ENCODE data around the gene THSD7B. TPM values are rescaled to one million over a fixed set of nuclear protein-coding genes. Genes with fewer than 3 reads are reported as not detected.

Gene THSD7B
- total RNA-seq, 2 donors from 2014 or later: 0.95 to 12.7 TPM

DNA sequence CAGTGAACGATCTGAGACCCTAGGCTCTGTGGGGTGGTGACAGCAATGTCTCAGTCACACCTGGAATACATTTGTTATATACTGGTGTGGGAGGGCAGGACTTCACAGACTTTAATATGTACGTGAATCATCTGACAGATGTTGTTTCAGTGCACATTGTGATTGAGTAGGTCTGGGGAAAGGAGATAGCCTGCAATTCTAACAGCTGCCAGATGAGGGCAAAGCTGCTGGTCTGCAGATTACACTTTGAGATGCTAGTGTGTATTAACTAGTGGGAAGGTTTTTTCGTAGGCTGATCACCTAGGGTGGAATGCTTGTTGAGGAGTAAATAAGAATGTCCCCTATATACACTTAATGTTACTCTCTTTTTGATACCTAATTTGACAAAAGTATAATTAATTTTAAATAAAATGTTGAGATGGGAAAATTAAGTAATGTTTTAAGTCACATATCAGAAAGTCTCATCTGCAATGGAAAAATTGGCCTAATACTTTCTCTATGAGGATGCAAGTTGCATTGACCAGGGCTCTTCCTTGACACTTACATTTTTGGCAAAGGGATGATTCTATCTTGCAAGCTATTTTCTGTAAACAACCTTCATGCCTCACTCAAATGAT is 702.0 kb downstream of the THSD7B start:
- DNase-seq (ENCODE audit: low spot score): no peak
- no peak for ATAC-seq (ENCODE audit: insufficient number of reproducible peaks, low FRiP score, low read depth)

DNA sequence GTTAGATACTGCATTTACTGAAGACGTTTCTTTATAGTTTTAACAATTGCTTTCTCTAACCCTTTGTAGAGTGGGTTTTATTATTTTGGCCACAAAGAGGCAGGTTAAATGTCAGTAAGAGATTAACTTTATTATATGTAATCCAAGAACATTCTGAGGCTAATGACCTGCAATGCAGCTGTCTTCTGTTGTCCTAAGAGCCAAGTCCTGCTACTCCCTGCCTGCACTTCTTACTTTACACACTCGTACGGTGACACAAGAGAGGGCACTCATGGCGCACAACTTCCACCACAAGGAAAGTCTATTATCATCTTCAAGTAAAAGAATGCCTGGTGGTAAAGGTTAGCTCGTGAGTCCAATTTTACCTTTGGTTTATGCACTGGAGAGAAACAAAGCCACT is 727.9 kb downstream of the THSD7B start:
- ATAC-seq (ENCODE audit: insufficient number of reproducible peaks, low FRiP score, low read depth): no peak

More for the DNA sequence above, 702.0 kb downstream of the THSD7B start:
- Histone ChIP-seq H3K9me3 (no peaks in the 10 kb centered on the region), H3K4me3 (no peak overlapping the region), H3K4me1 (ENCODE audit: control insufficient read depth in 1 of 2, low read depth in 2 of 2) (no peaks in the 10 kb centered on the region), H3K27me3 (replicated peaks; ENCODE audit: insufficient read depth) (no peaks in the 10 kb centered on the region), H3K27ac (no peak overlapping the region), H3K36me3 (no peaks in the 10 kb centered on the region)
- TF ChIP-seq, protein P1, sequence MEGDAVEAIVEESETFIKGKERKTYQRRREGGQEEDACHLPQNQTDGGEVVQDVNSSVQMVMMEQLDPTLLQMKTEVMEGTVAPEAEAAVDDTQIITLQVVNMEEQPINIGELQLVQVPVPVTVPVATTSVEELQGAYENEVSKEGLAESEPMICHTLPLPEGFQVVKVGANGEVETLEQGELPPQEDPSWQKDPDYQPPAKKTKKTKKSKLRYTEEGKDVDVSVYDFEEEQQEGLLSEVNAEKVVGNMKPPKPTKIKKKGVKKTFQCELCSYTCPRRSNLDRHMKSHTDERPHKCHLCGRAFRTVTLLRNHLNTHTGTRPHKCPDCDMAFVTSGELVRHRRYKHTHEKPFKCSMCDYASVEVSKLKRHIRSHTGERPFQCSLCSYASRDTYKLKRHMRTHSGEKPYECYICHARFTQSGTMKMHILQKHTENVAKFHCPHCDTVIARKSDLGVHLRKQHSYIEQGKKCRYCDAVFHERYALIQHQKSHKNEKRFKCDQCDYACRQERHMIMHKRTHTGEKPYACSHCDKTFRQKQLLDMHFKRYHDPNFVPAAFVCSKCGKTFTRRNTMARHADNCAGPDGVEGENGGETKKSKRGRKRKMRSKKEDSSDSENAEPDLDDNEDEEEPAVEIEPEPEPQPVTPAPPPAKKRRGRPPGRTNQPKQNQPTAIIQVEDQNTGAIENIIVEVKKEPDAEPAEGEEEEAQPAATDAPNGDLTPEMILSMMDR (IDR thresholded peaks at IDR 0.05): peak; percentile 32

DNA sequence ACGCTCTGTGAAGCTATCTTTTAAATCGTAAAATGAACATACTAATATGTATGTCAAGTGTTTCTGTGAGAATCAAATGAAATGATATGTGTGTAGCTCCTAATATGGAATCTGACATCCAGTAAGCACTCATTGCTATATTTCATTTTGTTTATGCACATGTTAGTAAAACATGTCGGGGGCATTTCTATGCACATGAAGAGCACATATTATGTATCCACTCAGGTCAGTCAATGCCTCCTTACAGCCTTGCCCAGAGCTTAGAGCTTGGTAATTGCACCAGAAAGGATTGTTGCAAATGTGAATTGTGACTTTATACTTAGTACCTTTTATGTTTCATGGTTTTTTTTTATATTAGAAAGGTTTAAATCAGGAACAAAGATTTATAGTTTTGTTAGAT is 735.3 kb downstream of the THSD7B start:
- H3K4me1 ChIP-seq (ENCODE audit: control insufficient read depth in 1 of 2, low read depth in 2 of 2): no peaks in the 10 kb centered on the region
- no peaks in the 10 kb centered on the region for H3K36me3 ChIP-seq
- DNase-seq (ENCODE audit: low spot score) (no peak), ATAC-seq (ENCODE audit: insufficient number of reproducible peaks, low FRiP score, low read depth) (no peak)
- no peaks in the 10 kb centered on the region for H3K27me3 ChIP-seq (replicated peaks; ENCODE audit: insufficient read depth)
- no peak overlapping the region for H3K4me3 ChIP-seq
- TF ChIP-seq, protein P1 (IDR thresholded peaks at IDR 0.05): no peak
- H3K27ac ChIP-seq: no peak overlapping the region
- H3K9me3 ChIP-seq: no peaks in the 10 kb centered on the region

More for the DNA sequence above, 727.9 kb downstream of the THSD7B start:
- Histone ChIP-seq H3K27me3 (replicated peaks; ENCODE audit: insufficient read depth) (no peaks in the 10 kb centered on the region), H3K4me1 (ENCODE audit: control insufficient read depth in 1 of 2, low read depth in 2 of 2) (no peaks in the 10 kb centered on the region), H3K36me3 (no peaks in the 10 kb centered on the region), H3K9me3 (no peaks in the 10 kb centered on the region), H3K27ac (no peak overlapping the region), H3K4me3 (no peak overlapping the region)
- no peak for DNase-seq (ENCODE audit: low spot score)
- TF ChIP-seq, protein P1 (IDR thresholded peaks at IDR 0.05): no peak

DNA sequence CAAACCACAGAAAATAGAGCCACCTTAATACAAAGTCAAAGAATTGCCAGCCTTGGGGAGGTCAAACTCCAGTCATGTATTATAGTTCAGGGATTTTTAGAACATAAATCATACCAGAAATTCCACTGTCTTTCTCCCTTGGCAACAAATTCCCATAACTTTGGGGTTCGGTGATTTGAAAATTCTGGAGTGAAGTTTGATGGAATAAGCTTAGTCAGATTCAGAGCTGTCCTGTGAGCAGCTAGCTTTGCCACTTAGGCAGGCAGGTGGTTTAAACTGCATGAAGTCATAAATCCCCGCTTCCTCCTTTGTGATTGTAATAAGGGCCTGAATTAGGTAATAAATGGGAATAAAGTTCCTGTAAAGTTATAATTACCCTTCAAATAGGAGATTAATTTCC is 741.9 kb downstream of the THSD7B start:
- Histone ChIP-seq H3K27me3 (replicated peaks; ENCODE audit: insufficient read depth) (no peaks in the 10 kb centered on the region), H3K9me3 (no peaks in the 10 kb centered on the region), H3K4me1 (ENCODE audit: control insufficient read depth in 1 of 2, low read depth in 2 of 2) (peaks cover 0 to 7% of the 10 kb centered on the region in 2 donors), H3K4me3 (no peak overlapping the region), H3K36me3 (no peaks in the 10 kb centered on the region), H3K27ac (no peak overlapping the region)
- ATAC-seq (ENCODE audit: insufficient number of reproducible peaks, low FRiP score, low read depth): no peak
- TF ChIP-seq, protein P1 (IDR thresholded peaks at IDR 0.05): no peak
- DNase-seq (ENCODE audit: low spot score): no peak

DNA sequence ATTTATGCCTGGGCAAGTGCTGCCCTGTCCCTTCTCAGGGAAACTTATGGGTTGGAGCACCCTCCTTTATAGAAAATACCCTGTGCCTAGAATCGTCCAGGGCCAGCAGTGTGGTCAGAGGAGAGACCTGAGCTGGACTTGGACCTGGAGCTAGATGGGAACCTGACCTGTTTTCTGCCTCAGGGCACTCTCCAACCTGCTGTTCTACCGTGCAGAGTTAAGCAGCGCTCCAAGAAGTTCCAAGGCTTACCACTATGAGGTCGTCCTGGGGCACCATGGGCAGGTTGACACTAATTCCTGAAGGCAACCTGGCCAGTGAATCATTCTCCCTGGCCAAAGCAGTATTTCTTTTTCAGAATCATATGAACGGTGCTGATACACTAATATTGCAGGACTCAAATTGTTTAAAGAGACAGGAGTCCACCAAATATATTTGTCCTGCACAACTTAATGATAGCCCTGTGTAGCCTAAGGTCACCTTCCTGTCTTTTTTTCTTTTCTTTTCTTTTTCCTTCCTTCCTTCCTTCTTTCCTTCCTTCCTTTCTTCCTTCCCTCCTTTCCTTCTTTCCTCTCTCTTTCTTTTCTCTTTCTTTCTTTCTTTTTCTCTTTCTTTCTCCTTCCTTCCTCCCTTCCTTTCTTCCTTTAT is 743.5 kb downstream of the THSD7B start:
- Histone ChIP-seq H3K27me3 (replicated peaks; ENCODE audit: insufficient read depth) (no peaks in the 10 kb centered on the region), H3K4me1 (ENCODE audit: control insufficient read depth in 1 of 2, low read depth in 2 of 2) (peaks cover 0 to 7% of the 10 kb centered on the region in 2 donors), H3K36me3 (no peaks in the 10 kb centered on the region), H3K9me3 (no peaks in the 10 kb centered on the region), H3K27ac (no peak overlapping the region), H3K4me3 (no peak overlapping the region)
- DNase-seq (ENCODE audit: low spot score) (no peak), ATAC-seq (ENCODE audit: insufficient number of reproducible peaks, low FRiP score, low read depth) (no peak)
- TF ChIP-seq, protein P1 (IDR thresholded peaks at IDR 0.05): no peak
